ENCODE measurements around the gene DCDC2.
A peak's percentile ranks its signal among the peaks of the same experiment; 100 is the strongest.
"Not testable (repeated sequence)": the region's sequence is repeated elsewhere in the genome, so short reads cannot be mapped to it uniquely, and the experiment has no call there.

Gene DCDC2

DNA sequence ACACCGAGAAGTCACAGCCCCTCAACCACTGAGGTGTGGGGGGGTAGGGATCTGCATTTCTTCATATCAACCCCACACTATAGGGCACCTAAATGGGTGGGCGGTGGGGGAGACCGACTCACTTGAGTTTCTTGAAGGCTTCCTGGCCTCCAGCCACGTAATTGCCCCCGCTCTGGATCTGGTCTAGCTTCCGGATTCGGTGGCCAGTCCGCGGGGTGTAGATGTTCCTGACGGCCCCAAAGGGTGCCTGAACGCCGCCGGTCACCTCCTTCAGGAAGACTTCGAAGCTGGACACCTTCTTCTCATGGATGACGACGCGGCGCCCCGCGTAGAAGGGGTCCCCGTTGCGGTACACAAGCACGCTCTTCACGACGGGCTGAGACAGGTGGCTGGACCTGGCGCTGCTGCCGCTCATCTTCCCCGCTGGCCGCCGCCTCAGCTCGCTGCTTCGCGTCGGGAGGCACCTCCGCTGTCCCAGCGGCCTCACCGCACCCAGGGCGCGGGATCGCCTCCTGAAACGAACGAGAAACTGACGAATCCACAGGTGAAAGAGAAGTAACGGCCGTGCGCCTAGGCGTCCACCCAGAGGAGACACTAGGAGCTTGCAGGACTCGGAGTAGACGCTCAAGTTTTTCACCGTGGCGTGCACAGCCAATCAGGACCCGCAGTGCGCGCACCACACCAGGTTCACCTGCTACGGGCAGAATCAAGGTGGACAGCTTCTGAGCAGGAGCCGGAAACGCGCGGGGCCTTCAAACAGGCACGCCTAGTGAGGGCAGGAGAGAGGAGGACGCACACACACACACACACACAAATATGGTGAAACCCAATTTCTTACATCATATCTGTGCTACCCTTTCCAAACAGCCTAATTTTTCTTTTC lies at the start of gene DCDC2:
DCDC2 (minus strand) TSS at position 724 of the 883 bp plus-strand sequence; CDS start at position 415, 309 bp downstream.
- peak; percentile 40 for DNase-seq

DNA sequence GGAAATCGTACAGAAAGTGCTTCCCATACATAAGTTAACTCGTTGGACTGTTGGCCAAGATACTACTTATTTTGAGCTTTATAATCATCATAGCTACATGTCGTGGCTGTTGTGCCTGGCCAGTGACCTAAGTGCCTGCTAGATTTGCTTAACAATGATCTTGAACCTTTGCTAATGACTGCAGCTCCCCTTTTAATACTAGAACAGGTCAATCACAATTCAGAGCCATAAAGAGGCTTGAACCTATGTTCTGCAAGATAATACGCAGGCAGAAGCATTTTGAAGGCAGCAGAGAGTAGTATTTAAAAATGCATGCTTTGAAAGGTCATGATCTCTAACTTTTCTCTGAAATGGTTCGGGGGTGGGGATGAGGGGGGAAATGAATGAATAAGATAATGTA lies 47.4 kb upstream of the DCDC2 start:
- DNase-seq, result no peak

DNA sequence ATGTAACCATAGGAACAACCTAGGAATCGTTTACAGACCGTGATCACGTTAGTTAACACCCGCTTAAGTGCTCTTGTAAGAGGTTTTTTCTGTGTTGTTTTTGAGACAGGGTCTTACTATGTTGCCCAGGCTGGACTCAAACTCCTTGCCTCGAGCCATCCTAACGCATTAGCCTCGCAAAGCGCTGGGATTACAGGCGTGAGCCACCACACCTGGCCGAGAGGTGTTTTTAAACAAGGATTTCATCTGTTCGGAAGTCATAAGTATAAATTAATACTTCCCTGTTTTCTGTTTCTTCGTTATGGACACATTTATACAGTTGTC lies 45.6 kb upstream of the DCDC2 start:
- DNase-seq, result no peak

DNA sequence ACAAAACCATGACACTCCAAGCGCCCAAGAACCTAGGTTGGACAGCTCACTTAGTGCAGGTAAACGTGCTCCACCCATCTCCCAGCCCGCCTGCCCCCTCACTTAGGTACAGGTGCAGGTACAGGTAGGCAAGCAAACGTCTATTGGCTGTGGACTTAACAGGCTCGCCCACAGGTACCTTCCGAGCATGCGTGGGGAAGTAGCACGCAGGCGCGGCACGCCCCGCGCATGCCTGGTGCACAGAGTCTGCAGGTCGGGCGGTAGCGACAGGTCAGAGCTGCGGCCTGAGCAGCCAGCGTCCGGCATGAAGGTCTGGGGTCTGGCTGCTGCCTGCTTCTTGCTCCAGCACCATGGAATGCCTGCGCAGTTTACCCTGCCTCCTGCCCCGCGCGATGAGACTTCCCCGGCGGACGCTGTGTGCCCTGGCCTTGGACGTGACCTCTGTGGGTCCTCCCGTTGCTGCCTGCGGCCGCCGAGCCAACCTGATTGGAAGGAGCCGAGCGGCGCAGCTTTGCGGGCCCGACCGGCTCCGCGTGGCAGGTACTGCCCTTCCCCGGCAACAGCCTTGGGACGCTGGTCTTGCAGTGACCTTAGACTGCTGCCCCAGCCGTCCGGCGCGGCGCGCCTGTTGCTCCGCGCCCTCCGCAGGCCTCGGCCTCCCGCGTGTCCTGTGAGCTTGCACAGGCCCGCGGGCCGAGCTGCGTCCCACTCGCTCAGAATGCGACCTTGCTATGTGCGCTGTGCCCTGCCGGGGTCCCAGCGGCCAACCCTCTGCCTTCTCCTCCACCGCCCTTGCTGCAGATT lies 45.0 kb upstream of the DCDC2 start, which contains the start of gene MRS2:
MRS2 (plus strand) TSS at position 240 of the 804 bp plus-strand sequence; CDS start at position 351, 111 bp downstream.
- peak; percentile 84 for DNase-seq

DNA sequence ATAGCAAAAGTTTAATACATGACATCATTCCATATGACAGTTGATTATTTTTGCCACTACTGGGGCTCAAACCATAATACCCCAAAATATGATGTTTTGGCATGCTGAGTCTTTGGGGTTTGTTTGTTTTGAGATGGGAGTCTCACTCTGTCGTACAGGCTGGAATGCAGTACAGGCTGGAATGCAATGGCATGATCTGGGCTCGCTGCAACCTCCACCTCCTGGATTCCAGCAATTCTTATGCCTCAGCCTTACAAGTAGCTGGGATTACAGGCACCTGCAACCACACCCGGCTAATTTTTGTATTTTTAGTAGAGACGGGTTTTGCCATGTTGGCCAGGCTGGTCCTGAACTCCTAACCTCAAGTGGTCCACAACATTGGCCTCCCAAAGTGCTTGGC lies 43.6 kb upstream of the DCDC2 start:
- no peak for DNase-seq

DNA sequence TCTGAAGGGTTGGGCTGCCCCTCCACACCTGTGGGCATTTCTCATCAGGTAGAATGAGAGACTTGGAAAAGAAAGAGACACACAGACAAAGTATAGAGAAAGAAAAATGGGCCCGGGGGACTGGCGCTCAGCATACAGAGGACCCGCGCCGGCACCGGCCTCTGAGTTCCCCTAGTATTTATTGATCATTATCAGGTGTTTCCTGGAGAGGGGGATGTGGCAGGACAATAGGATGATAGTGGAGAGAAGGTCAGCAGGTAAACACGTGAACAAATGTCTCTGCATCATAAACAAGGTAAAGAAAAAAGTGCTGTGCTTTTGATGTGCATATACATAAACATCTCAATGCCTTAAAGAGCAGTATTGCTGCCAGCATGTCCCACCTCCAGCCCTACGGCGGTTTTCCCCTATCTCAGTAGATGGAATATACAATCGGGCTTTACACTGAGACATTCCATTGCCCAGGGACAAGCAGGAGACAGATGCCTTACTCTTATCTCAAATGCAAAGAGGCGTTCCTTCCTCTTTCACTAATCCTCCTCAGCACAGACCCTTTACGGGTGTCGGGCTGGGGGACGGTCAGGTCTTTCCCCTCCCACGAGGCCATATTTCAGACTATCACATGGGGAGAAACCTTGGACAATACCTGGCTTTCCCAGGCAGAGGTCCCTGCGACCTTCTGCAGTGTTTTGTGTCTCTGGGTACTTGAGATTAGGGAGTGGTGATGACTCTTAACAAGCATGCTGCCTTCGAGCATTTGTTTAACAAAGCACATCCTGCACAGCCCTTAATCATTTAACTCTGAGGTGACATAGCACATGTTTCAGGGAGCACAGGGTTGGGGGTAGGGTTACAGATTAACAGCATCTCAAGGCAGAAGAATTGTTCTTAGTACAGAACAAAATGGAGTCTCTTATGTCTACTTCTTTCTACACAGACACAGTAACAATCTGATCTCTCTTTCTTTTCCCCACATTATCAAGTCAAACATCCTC lies 42.5 kb upstream of the DCDC2 start:
- DNase-seq, result not testable (repeated sequence)

DNA sequence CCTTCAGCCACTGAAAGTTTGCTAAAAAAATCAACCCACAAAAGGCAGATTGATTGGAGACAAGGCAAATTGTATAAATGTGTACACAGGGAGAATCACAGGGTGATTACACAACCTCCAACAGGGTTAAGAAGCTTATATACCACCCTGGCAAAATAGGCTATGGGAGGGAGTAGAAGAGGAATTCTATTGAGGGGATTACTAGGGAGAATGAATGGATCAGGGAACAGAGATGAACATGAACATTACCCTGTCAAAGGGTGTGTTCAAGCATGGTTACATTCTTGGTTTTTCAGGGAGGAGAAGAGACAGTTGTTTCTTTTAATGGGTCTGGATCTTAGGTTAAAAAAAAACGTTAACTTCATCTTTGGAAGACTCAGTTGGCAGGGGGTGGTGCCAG lies 39.8 kb upstream of the DCDC2 start:
- no peak for DNase-seq

DNA sequence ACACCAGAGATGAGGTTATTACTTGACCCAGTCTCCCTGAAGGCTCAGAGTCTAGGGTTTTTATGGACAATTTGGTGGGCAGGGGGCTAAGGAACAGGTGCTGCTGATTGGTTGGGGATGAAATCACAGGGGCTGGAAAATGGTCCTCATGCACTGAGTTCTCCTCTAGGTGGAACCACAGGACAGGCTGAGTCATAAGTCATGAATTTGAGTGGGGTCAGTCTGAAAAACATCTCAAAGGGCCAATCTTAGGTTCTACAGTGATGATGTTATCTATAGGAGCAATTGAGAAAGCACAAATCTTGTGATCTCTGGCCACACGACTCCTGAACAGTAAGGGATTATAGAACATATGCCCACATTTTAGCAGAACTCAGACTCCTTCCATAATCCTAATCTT lies 39.0 kb upstream of the DCDC2 start:
- no peak for DNase-seq

DNA sequence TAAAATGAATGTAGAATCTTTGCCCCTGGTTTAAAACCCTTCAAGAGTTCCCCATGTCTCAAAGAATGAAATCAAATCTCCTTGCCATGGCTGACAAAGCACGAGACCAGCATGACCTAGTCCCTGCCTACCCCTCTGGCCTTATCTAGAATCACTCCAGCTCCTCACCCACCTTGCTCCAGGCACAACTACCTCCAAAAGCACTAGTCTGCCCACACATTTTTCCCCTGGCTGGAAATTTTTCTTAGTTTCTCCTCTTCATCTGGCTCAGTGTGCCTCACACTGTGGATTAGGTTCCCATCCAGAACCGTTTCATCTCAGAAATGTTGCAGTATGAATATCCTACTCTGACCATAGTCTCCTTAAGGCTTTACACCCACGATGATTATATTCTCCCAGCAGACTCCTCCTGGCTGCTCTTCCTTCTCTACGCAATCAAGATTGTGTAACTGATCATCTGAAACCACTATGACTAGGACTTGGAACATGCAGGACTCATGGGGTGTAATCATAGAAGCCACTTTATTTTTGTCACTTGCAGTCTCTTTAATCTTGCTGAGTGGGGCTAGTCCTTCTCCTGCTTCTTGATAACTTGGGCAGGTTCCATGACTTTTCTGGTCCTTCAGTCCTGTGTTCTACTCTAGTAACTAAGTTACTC lies 37.0 kb upstream of the DCDC2 start:
- DNase-seq, result no peak

DNA sequence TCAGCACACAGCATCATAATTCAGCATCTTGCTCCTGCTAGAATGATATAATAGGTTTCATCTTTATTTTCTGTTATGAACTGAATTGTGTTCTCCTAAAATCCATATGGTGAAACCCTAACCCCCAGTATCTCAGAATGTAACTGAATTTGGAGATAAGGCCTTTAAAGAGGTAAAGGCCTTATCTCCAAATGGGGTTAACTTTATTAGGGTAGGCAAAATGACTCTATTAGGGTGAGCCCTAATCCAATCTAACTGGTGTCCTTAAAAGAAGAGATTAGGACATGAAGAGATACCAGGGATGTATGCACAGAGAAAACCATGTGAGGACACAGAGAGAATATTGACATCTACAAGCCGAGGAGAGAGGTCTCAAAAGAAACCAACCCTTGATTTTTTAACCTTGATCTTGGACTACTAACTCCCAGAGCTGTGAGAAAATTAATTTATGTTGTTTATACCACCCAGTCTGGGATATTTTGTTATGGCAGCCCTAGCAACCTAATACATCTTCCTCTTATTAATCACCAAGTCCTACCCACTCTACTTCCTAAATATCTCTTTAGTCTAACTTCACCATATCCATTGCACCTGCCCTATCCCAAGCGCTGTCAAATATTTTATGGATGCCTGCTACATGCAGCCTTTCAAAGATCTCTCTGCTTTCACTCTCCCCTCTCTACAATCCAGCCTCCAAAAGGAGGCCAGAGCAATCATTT lies 36.4 kb upstream of the DCDC2 start:
- DNase-seq, result no peak

DNA sequence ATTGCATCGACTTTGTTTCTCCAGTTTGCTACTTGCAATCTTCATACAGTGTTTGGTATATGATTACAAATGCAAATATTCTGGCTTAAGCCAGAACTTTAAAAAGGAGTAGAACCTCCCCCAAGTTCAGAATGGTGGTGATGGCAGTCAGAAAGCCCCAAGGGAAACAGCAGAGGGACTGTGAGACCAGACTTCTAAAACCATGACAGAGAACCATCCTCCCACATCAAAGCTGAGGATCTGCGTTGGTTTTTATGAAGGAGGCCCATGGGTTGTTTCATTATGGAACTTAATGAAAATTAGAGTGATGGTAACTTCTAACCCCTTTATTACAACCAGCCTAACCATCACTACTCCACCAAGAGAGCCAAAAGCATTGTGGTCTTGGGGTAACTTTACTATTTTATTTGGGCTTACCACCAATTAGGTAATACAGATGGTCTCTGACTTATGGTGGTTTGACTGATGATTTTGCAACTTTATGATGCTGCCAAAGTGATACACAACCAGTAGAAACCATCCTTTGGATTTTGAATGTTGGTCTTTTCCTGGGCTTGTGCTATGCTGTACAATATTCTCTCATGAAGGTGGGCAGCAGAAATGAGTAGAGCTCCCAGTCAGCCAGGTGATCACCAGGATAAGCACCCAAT lies 34.0 kb upstream of the DCDC2 start:
- DNase-seq, result no peak

DNA sequence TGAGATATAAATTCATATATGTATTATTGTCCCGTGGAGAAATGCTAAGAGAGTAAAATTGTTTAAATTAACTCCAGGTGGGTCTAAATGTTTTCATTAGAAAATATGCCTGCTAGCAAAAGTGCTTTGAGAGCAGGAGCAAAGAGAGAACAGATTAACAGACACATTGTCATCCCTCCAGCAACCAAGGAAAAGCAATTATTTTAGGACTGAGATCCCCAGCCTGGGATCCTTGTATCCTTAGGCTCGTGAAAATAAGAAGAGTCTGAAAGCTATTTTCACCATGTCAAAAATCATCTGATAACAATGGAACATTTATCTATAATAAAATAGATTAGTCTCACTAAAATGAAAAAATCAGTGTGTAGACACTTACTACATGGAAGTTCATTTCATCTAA lies 33.3 kb upstream of the DCDC2 start:
- DNase-seq, result no peak

DNA sequence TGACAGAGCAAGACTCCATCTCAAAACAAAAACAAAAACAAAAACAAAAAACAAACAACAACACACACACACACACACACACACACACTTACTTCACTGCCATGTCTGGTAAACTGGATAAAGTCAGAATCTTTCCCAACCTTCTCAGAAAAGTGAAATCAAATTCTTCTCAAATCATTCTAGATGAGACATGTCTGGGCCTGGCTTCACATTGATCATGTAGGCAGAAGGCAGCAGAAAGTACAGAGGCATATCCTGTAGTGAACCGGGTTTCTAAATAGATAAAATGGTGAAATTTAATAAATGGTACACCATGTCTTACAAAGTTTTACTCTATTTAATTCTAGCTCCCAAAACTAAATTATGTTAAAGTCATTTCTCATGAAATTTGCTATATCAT lies 30.0 kb upstream of the DCDC2 start:
- DNase-seq, result no peak

DNA sequence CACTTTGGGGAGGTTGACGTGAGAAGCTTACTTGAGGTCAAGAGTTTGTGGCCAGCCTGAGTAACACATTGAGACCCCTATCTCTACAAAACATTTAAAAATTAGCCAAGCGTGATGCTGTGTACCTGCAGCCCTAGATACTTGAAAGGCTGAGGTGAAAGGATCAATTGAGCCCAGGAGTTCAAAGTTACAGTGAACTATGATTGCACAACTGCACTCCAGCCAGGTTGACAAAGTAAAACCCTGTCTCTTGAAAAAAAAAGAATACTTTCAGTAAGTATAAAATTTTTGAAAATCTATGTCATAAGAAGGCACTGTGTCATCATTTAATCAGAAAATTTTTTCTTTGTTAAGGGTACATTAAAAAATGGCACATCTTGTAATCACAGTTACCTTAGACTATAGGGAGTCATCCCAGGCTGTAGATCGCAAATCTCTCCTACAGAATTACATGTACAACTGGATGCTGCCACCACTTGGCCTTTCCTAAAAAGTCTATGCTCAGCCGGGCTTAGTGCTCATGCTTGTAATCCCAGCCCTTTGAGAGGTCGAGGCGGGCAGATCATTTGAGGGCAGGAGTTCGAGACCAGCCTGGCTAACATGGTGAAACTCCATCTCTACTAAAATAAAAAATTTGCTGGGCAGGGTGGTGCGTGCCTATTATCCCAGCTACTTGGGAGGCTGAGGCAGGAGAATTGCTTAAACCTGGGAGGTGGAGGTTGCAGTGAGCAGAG lies 27.8 kb upstream of the DCDC2 start:
- DNase-seq, result no peak

DNA sequence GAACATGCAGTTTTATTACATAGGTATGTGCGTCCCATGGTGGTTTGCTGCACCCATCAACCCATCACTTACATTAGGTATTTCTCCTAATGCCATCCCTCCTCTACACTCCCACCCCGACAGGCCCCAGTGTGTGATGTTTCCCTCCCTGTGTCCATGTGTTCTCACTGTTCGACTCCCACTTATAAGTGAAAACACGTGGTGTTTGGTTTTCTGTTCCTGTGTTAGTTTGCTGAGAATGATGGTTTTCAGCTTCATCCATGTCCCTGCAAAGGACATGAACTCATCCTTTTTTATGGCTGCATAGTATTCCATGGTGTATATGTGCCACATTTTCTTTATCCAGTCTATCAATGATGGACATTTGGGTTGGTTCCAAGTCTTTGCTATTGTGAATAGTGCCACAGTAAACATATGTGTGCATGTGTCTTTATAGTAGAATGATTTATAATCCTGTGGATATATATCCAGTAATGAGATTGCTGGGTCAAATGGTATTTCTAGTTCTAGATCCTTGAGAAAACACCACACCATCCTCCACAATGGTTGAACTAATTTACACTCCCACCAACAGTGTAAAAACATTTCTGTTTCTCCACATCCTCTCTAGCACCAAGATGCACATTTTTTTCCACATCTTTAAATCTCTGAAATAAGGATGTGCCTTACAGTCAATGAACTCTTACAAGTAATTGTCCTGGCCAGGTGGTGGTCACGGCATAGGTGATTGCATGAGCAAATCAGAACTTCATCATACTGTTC lies 26.7 kb upstream of the DCDC2 start:
- DNase-seq, result not testable (repeated sequence)

DNA sequence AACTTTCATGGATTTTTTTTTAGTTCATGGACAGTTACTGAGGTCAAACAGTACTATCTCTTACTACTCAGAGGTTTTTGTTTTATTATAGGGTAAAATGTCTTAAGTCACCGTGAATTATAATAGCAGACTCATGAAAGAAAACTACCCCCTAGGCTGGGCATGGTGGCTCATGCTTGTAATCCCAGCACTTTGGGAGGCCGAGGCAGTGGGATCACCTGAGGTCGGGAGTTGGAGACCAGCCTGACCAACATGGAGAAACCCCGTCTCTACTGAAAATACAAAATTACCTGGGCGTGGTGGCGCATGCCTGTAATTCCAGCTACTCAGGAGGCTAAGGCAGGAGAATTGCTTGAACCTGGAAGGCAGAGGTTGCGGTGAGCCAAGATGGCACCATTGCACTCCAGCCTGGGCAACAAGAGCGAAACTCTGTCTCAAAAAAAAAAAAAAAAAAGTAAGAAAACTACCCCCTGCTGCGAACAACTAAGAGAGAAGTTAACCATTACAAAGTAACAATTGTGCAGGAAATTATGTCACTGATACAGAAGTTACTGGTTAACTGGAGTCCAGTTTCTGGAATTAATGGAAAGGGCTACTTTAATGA lies 25.1 kb upstream of the DCDC2 start:
- not testable (repeated sequence) for DNase-seq

DNA sequence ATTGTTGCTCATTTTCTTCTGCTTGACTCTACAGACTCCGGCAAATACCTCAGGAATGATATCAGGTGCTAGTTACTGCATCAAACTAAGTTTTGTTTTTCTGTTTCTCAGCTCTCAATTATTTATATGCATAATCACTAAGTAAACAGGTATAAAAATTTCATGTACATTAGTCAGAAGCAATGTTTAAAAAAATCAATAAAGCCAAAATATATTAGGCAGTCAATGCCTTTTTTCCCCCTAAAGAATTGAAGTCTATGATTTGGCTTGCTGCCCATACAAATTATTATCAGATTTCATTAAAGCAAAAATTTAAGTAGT lies 24.3 kb upstream of the DCDC2 start:
- no peak for DNase-seq

DNA sequence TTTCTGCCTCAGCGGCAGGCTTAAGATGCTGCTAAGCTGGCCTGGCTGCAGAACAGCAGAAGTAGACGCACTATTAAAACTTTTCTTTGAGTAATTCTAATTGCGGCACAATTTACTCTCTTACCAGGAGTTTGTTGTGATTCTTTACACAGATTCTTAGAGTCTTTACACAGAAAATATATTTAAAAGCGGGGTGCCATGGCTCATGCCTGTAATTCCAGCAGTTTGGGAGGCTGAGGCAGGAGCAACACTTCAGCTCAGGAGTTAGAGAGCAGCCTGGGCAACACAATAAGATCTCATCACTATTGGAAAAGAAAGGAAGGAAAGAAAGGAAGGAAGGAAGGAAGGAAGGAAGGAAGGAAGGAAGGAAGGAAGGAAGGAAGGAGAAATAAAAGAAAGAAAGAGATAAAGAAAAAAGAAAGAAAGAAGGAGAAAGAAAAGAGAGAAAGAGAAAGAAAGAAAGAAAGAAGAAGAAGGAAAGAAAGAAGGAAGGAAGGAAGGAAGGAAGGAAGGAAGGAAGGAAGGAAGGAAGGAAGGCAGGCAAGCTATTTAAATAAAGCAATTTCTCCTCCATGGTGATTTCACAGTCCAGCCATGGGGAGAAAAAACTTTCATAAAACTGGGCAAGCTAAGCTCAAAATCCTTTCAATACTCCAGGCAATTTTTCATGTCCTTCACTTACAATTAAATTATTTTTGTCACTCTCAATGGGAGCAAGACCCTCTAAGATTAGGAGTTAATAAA lies 23.8 kb upstream of the DCDC2 start:
- no peak for DNase-seq
